GM19467 (cell line): ENCODE data around the gene GRIA1.
A peak's percentile ranks its signal among the peaks of the same experiment; 100 is the strongest.

Source experiments
- ATAC-seq: cut with Tn5 transposase; IDR thresholded peaks from one replicate; pipeline ENCODE4 v1.9.1; 2021; ENCODE audit warnings: mild to moderate bottlenecking, moderate library complexity; ENCODE audit not compliant: unreplicated experiment

Gene GRIA1

DNA sequence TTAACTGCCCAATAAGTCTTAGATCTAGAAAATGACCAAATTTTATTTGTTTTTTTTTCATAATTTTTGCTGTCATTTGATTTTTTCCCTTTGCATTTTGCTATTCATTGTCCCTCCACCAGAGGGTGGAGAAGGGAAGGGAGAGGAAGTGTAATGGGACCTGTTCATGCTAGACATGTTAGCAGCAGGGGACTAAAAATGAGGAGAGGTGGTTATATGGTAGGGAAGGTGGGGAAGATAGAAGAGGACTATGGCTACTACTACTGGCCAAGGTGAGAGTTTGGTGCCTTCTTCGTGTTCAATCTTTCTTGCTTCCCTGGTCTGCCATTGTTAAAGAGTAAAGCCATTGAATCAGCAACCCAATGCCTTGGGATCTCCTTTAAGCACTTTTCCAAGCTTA is 6.4 kb downstream of the GRIA1 start:
- peak; percentile 69 for ATAC-seq

DNA sequence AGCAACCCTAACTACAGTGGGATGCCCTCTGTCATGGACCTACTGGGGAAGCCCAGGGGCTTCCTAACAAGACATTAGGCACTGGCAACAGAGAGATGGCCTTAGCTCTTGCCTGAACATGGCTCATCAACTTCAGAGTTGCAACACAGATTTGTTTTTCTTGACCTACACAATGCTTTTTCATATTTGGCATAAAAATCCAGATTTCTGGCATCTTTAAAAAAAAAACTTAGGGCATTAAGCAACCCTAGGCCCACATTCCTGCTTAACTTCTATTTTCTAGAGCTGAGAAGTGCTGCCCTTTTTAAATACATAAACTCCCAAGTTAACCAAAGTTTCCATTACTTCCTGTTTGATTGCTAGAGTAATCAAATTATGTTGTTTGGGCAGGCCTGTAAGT is 8.0 kb downstream of the GRIA1 start:
- no peak for ATAC-seq

DNA sequence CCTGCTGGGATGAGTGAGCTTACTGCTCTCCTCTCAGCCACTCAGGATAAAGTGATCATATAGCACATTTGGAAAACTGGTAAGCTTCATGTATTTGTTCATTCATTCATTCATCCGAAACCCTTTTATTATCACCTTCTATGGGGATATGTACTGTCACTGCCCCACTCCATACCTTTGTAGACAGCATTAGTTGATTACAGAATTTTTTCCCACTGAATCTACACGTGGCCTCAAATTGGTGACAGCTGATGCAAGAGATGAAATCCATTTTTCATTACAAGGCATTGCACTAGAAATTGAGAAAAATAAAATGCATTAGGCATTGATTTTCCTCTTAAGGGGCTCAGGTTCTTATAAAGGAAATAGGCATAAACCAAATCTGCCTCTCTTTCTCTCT is 9.7 kb downstream of the GRIA1 start:
- ATAC-seq, result no peak

DNA sequence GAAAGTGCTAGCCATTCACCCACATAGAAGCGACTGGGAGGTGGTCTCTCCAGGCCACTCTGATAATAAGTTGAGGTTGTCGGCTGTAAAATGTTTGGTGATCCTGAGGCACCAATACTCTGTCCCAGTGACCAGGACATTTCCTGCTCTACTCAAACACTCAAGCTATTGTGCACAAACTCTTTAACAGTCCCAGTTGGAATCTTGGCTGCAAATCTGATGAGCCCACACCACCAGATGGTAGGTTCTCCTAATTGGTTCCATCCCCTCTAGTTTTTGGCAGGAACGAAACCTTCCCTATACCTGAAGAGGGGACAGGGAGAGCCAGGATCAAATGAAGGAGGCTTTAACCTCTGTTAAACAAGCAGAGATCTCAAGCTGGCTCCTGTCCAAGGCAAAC is 14.3 kb downstream of the GRIA1 start:
- no peak for ATAC-seq

DNA sequence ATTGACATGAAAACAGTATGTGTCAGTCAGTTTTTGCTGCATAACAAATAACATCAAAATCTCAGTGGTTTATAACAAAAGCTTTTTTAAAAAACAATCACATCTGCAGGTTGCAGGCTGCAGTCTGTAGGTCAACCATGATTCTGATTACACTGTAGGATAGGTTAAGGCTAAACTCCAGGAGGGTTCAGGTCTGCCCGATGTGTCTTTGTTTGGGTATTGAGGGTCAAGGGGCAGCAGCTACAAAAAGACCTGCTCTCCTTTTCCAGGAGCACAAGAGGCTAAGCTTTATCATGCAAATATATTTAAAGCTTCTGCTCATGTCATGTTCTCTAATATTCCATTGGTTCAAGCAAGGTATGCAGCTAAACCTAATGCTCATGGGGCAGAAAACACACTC is 18.2 kb downstream of the GRIA1 start:
- no peak for ATAC-seq

DNA sequence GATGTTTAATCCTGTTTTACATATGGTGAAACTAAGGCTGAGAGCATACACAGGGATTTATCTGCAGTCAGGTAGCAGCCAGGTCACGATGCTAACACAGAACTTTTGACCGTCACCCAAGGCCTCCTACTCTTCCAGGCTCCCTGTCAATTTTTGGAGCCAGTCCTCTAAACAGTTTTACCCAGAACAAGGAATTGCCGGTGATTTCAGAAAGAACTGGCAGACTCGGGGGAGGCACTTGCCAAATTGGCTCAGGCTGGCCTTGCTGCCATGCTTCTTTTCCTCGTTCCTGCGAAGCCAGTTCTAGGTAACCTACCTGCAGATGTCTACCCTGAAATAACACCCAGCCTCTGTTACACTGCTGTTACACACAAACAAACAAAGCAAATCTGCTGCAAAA is 21.2 kb downstream of the GRIA1 start:
- no peak for ATAC-seq

DNA sequence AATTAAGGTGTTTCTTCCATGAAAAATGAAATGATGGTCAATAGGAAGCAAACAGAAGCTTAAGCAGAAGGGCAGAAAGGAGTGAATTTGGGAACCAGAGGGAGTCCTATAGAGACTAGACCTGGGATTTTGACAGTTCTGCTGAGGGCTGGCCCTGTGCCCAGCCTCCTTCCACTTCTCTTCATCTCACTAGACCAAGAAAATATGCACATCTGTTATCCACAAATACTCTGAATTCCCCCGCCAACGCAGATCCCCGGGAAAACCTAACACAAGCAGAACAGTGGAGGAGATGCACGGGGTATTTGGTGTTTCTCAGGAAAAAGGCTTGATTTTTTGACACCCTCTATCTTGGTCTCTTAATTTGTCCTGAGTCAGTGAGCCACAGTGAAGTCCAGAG is 22.7 kb downstream of the GRIA1 start:
- no peak for ATAC-seq

DNA sequence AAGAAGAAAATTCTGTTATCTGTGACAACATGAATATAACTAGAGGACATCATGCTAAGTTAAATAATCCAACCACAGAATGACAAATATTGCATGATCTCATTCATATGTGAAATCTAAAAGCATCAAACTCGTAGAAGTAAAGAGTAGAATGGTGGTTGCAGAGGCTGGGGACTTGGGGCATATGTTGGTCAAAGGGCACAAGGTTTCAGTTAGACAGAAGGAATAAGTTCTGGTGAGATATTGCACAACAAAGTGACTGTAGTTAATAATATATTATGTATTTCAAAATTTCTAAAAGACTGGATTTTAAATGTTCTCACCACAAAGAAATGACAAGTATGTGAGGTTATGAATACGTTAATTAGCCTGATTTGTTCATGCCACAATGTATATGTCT is 24.8 kb downstream of the GRIA1 start:
- no peak for ATAC-seq

DNA sequence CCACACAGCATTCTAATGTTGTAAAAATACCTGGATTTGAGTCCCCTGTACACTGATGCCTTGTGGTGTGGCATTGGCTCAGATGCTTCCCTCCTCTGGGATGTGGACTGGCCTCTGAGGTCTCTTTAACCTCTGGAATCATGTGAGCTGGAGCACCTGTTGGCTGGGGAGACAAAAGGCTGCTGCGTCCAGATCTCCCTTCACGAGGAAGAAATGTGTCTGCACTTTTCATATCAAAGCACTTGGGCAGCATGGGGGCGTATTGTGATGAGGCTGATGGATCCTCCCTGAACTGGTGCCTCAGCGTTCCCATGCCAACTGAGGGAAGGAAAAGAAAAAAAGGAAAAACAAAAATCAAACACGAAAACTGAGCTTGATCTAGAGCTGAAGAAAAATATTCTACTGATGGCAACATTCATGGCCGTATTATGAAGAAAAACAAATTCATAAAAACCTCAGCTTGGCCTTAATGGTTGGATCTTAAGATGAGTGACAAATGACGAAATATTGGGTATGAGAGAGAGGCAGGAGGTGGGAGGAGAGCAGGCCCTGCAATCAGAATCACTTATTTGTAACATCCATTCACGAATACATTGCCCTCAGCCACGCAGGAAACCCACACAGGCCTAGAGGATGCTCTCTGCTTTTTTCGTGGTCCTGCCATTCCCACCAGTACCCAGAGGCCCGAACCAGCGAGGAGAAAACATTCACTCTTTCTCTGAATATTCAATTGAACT is 26.2 kb downstream of the GRIA1 start:
- no peak for ATAC-seq

DNA sequence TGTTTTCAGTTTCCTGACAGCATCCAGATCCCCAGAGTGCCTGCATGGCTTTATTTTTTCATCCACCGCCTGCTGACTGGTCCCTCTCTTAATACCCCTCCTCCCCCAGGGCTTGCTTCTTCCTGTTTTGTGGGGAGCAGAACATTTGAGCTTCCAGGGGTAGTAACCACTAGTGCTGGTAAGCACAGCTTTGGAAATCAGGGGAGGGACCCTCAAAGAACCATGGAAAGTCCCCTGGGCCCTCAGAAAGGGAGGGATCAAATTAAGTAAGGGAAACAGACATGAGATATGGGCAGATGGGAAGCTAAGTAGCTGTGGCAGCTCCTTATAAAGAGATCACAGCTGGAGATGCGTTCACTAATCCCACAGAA is 26.8 kb downstream of the GRIA1 start:
- ATAC-seq, result no peak

DNA sequence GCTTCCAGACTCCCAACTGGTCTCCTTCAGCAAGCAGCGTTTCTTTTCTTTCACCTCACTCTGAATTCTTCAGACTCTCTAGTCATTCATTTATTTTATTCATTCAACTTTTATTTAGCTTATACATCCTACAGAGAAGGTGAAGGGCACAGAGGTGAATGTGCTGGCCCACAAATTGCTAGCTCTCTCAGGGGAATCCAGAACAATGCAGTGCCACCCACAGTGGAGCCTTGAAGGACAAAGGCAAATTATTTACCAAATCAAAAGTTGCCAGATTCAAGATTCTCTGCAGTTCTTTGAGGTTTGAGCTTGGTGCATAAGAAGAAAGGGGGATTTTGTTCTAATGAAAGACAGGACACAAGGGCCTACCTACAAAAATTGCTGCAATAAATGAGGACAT is 29.7 kb downstream of the GRIA1 start:
- ATAC-seq, result no peak

DNA sequence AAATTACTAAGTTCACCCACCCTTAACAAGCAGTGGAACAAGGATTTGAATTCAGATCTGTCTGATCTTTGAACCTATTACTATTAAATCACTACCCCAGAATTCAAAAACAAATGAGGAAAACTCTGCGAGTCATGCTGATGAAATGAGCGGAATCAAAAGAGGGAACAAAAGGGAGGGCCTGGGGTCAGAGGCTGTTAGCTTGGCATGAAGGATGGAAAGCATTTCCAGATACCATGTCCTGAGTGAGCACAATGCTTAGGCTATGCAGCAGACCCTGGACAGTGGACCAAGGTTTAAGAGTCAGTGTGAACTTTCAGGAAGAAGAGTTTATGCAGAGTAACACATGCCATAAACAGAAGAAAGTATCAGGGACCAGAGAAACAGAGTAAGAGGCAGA is 30.5 kb downstream of the GRIA1 start:
- no peak for ATAC-seq

DNA sequence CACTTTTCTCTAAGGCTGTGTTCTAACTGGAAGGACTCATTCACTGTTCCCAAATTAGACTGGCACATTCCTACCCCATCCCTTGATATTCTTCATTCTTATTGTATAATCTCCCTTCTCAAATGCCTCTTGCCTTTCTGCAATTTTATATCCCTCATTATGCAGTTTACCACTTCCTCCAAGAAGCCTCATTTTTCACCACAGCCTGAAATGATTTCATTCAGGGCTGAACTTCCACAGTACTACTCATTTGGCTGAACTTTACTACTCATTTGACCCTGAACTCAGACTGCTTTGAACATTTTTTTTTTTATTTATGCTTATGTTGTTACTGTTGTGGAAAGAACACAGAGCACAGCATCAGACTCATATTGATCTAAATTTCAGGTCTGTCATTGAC is 32.7 kb downstream of the GRIA1 start:
- ATAC-seq, result no peak

DNA sequence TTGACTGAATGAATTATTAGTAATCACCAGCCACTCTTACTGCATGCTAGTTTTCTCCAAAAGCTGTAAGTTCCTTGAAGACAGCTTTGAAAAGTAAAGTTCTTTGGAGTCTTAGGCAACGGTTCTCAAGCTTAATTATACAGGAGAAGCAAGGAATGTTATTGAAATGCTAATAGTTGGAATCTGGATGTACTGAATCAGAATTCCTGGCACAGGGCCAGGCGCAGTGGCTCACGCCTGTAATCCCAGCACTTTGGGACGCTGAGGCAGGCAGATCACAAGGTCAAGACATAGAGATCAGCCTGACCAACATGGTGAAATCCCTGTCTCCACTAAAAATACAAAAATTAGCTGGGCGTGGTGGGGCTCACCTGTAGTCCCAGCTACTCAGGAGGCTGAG is 33.4 kb downstream of the GRIA1 start:
- no peak for ATAC-seq

DNA sequence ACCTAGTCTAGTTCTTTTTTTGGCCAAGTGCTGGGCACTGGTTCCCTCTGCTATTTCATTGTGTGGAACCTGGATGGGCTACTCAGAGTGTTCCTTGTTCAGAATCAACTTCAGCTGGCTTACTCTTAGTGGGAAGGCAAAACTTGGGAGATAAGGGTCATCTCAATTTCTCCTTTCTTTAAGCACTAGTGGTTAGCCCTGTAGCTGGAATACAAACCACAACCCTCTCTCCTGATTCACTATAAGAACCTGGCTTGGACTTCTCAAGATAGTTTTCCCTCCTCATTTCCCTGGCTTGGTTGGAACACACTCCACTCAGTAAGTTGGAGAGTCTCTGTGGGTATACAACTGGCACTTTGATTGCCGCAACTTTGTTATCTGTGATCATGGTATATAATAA is 35.1 kb downstream of the GRIA1 start:
- ATAC-seq, result no peak

DNA sequence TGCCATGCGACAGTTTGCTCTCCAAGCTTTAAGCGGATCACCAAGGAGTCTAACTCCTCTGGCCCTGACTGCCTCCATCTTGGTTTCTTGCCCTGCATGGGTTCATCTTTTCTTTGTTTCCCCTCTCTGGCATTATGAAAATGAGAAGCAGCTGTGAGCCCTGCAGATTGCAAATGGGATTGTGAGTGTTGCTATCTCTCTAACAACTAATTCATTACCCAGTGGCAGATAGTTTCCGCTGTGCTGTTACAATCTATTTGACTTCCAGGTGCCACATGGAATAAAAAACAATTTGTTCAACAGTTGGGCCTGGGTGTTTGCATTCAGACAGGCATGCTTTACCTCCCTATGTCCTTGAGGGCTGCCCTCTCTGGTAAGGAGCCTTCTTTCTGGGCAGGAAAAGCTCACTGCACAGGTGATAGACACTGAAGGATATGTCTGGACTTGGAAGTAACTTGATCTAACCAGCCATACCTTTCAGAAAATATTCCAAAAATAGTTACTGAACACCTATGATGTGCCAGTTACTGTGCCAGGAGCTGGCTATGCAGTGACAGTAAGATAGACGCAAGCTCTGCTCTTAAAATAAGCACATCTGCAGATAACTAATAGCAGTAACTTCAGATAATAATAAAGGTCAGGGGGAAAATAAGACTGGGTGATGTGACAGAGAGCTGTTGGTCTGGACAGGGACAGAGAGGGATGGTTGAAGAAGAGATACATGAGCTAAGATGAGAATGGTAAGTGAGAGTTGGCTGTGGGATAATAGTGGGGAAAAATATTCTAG is 40.1 kb downstream of the GRIA1 start:
- no peak for ATAC-seq

DNA sequence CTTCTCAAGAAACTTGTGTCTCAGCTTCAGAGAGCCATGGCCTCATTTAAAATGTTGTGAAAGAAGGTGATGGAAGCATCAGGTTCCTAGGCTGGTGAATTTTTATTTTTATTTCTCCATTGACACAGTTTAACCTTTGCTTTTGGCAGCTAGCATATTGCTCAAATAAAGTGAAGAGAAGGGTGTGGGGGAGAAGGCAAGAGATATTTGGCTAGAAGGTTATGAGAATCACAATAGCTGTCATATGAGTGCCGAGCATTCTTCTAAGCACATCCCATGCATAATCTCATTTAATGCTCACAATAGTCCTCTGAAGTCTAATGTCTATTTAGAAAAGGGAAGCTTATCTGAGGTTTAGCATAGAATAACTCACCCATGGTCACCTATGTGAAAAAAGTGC is 43.1 kb downstream of the GRIA1 start:
- no peak for ATAC-seq

DNA sequence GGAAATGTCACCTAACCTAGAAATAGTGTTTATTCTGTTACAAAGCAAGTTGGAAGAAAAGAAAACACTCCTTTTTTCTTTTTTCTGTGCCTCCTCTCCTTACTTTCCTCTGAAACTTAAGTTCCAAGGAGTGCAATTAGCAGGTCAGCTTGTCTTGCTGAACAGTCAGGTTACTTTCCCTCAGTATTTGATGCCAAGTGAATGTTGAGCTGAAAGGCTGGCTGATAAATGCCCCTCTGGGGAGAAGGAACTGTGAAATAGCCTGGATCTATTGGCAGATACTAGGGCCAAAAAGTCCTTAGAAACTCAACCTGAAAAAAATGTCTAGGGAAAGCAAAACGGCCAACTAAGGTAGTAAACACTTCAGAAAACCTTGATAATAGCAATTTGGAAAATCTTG is 43.6 kb downstream of the GRIA1 start:
- ATAC-seq, result no peak

DNA sequence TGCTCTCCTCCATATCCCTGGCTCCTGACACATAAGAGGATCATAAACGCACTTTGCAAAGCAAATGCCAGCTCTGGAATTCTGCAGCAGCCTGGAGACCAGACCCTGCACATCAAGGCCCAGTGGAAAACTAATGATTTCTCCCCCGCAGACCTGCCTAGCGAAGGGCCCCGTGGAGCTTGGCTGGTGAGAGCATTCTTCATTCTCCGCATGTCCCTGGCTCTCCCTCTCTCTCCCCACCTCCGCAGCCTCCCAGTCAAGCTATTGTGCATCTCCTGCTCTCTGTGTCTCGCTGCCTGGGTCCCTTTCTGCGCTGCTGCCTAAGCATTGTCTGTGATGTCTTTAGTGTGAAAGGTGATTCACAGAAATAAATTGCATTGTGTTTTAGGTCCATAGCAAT is 46.7 kb downstream of the GRIA1 start:
- ATAC-seq, result no peak

DNA sequence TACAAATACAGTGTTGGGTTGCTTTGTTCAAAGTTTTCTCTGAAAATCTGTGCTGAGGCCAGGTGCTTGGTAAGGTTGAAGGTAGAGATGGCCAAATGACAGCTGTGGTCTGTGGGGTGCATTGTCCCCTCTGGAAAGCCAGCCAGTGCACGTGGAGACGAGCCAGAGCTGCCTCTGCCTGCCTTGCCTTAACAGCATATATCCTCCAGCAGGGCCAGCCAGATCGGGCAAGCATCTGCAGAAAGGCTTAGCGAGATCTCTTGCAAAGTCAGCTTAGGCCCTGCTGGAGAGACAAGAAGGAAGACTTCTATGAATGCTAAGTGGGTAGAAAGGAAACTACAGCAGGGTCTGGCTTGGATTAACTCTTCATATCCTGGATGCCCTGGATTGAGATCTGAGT is 49.5 kb downstream of the GRIA1 start:
- no peak for ATAC-seq

DNA sequence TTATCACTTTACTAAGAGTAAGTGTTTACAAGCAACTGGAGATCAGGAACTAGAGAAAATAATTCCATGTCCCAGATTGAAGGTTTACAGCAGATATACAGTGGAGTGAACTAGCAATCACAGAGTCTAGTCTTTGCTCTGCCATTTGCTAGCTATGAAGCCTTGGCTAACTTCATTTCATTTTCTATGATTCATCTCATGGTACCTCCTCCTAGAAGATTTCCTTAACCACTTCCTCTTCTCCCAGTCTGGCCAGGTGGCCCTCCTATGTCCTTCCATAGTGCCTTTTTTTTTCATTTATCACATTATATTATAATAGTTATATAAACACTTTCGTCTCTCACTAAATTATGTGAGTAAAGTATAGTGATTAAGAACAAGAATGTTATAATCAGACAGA is 52.1 kb downstream of the GRIA1 start:
- no peak for ATAC-seq

DNA sequence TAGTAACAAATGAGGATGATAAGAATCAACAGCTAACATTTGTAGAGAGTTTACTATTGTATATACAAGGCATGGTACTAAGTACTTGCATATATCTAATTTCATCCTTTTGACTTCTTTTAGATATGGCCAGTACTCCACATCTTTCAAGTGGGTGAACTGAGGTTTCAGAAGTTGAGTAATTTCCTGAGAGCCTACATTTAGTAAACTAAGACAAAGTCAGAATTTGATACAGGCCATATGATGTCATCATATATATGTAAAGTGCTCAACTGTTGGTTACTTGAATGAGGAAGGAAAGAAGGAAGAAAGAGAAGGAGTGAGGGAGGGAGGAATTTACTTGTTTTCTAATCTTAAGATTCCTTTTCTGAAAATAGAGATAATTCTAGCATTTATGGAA is 52.8 kb downstream of the GRIA1 start:
- ATAC-seq, result no peak

DNA sequence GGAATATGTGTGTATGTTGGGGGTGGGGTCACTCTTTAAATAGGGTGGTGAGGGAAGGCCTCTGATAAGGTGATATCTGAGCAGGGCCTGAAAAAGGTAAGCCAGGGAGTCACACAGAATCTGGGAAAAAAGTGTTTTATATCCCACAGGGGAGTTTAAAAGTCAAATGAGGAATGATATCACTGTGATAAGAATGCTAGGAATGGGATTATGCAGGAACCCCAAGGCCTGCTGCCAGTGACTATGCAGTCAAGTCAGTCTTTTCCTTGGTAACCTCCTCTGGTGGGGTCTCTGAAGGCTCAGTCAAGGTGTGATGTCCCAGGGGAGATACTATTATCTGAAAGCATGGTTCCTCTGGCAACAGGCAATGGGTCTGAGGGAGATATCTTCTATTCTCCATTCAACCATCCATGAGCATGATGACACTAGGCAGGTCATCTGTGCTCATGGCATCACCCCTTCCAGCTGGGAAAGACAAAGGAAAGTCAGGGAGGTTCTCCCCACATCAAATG is 53.5 kb downstream of the GRIA1 start:
- no peak for ATAC-seq
